GM12878 (cell line): ENCODE measurements around the gene COL13A1.

Experiments
- CBFB ChIP-seq: IDR thresholded peaks from 2 replicates; pipeline ENCODE4 v1.6.1; 2016; ENCODE audit warnings: antibody characterized with exemption, low read depth
- CHD1 ChIP-seq: IDR thresholded peaks from 2 replicates; pipeline ENCODE4 v1.6.1; 2012; ENCODE audit warnings: low read depth, low read length, improper control_type of control experiment
- EP300 ChIP-seq, 2 experiments: fragments of 150-350 bp in 1 of 2; IDR thresholded peaks; 2 replicates each; pipeline ENCODE4 v1.6.1; 2011 to 2012; ENCODE audit warnings: low read depth in 2 of 2, low read length in 2 of 2, borderline replicate concordance in 1 of 2, improper control_type of control experiment in 1 of 2, inconsistent platforms in 1 of 2; ENCODE audit not compliant: control insufficient read depth in 1 of 2
- EZH2 ChIP-seq: IDR thresholded peaks from 2 replicates; pipeline ENCODE4 v1.6.1; 2012; ENCODE audit warnings: low read depth, mild to moderate bottlenecking, control low read depth, inconsistent platforms, low read length, borderline replicate concordance; ENCODE audit not compliant: control insufficient read depth
- GABPA ChIP-seq: IDR thresholded peaks from 2 replicates; pipeline ENCODE4 v1.6.1; 2014; ENCODE audit warnings: antibody characterized with exemption, low read depth, mild to moderate bottlenecking, inconsistent platforms
- HDAC2 ChIP-seq: fragments of 200-600 bp; sonication (generic); IDR thresholded peaks from 2 replicates; pipeline ENCODE4 v1.6.1; 2017
- HSF1 ChIP-seq: fragments of 150-350 bp; IDR thresholded peaks from 2 replicates; pipeline ENCODE4 v1.6.1; 2014; ENCODE audit warnings: mild to moderate bottlenecking, low read depth, low read length
- PRDM15 ChIP-seq: fragments of 450-650 bp; formaldehyde crosslinking; IDR thresholded peaks from 2 replicates; pipeline ENCODE4 v1.4.0; 2020; ENCODE audit warnings: mild to moderate bottlenecking, moderate library complexity
- RBBP5 ChIP-seq: fragments of 200-600 bp; sonication (generic); conservative IDR thresholded peaks from 2 replicates; pipeline ENCODE4 v1.6.1; 2016
- RFX5 ChIP-seq: IDR thresholded peaks from 2 replicates; pipeline ENCODE4 v1.6.1; 2011; ENCODE audit warnings: low read depth, low read length, improper control_type of control experiment
- SIN3A ChIP-seq: IDR thresholded peaks from 2 replicates; pipeline ENCODE4 v1.6.1; 2012; ENCODE audit warnings: low read depth, low read length, improper control_type of control experiment
- STAT1 ChIP-seq: fragments of 450-650 bp; conservative IDR thresholded peaks from 2 replicates; pipeline ENCODE4 v1.6.1; 2014; ENCODE audit warnings: antibody characterized with exemption, mild to moderate bottlenecking
- TCF7 ChIP-seq: IDR thresholded peaks from 2 replicates; pipeline ENCODE4 v1.6.1; 2014; ENCODE audit warnings: antibody characterized with exemption, borderline replicate concordance
- TF ChIP-seq, protein P1 (sequence below): IDR thresholded peaks from 2 replicates; pipeline ENCODE4 v1.6.1; 2012; ENCODE audit warnings: mild to moderate bottlenecking, low read depth, low read length

DNA sequence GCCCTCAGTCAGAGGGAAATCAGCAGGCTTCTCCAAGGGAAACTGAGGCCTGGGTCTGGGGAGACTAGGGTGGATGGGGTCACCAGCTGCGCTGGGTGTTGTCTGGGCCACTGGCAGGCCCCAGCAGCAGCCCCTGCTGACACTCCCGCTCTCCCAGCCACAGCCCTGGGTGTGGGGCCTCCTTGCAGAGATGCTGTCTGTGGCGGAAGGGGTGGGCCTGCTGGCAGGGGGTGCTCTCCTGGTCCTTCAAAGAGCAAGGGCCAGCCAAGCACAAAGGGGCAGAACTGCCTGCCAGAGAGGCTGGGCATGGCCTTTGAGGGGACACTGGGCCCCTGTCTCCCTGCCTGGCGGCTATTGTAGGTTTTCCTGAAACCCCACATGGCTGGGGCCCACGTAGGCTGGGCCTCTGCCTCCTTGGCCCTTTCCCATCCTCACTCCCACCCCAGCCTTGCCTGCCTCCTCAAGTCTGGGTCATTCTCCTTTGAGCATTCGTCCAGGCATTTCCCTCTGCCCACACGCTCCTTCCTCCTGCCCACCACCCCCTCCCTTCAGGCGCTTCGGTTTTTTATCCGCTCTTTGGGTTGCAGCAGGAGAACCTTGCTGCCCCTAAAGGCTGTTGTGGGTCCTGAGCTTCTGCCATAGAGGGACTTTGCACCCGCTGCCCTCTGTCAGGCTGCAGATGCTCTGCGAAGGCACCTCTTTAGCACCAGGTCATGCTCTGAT lies 9.1 kb downstream of the COL13A1 start:
- TF ChIP-seq EZH2 = no peak
- no peak for TF ChIP-seq RBBP5
- TF ChIP-seq RFX5 = no peak
- no peak for TF ChIP-seq SIN3A
- TF ChIP-seq, protein P1, sequence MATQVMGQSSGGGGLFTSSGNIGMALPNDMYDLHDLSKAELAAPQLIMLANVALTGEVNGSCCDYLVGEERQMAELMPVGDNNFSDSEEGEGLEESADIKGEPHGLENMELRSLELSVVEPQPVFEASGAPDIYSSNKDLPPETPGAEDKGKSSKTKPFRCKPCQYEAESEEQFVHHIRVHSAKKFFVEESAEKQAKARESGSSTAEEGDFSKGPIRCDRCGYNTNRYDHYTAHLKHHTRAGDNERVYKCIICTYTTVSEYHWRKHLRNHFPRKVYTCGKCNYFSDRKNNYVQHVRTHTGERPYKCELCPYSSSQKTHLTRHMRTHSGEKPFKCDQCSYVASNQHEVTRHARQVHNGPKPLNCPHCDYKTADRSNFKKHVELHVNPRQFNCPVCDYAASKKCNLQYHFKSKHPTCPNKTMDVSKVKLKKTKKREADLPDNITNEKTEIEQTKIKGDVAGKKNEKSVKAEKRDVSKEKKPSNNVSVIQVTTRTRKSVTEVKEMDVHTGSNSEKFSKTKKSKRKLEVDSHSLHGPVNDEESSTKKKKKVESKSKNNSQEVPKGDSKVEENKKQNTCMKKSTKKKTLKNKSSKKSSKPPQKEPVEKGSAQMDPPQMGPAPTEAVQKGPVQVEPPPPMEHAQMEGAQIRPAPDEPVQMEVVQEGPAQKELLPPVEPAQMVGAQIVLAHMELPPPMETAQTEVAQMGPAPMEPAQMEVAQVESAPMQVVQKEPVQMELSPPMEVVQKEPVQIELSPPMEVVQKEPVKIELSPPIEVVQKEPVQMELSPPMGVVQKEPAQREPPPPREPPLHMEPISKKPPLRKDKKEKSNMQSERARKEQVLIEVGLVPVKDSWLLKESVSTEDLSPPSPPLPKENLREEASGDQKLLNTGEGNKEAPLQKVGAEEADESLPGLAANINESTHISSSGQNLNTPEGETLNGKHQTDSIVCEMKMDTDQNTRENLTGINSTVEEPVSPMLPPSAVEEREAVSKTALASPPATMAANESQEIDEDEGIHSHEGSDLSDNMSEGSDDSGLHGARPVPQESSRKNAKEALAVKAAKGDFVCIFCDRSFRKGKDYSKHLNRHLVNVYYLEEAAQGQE = no peak
- TF ChIP-seq HSF1 = no peak
- TF ChIP-seq EP300 (IDR thresholded peaks at IDR 0.05; ENCODE audit: borderline replicate concordance in 1 of 2, control insufficient read depth in 1 of 2, low read depth in 2 of 2, low read length in 2 of 2) = no peak
- no peak for TF ChIP-seq HDAC2
- TF ChIP-seq TCF7 = no peak
- no peak for TF ChIP-seq CHD1
- no peak for TF ChIP-seq GABPA
- no peak for TF ChIP-seq PRDM15 (CRISPR knock-in tag)
- no peak for TF ChIP-seq STAT1
- no peak for TF ChIP-seq CBFB
